Mucosa of rectum (tissue), 2 donors: ENCODE data around the gene SPDYE2B.
"Not testable (repeated sequence)": the region's sequence is repeated elsewhere in the genome, so short reads cannot be mapped to it uniquely, and the experiment has no call there.

Experiments
- H3K27ac ChIP-seq, 2 donors: one replicate each; pipeline ENCODE4 v1.7.0; 2013; ENCODE audit warnings: inconsistent platforms in 2 of 2, low read depth in 2 of 2, low read length in 2 of 2
- H3K27me3 ChIP-seq, 2 donors: one replicate each; pipeline ENCODE4 v1.7.0; 2013; ENCODE audit warnings: low read length in 2 of 2; ENCODE audit not compliant: control insufficient read depth in 2 of 2, insufficient read depth in 2 of 2
- H3K36me3 ChIP-seq, 2 donors: one replicate each; pipeline ENCODE4 v1.7.0; 2013; ENCODE audit warnings: low read length in 2 of 2; ENCODE audit not compliant: control insufficient read depth in 2 of 2, insufficient read depth in 2 of 2
- H3K4me1 ChIP-seq, 2 donors: one replicate each; pipeline ENCODE4 v1.7.0; 2013; ENCODE audit warnings: low read length in 2 of 2, mild to moderate bottlenecking in 1 of 2; ENCODE audit not compliant: control insufficient read depth in 2 of 2, insufficient read depth in 2 of 2
- H3K4me3 ChIP-seq, 2 donors: one replicate each; pipeline ENCODE4 v1.7.0; 2013; ENCODE audit warnings: low read length in 2 of 2
- H3K9ac ChIP-seq, 2 donors: one replicate each; pipeline ENCODE4 v1.7.0; 2013; ENCODE audit warnings: low read length in 2 of 2, low read depth in 1 of 2, mild to moderate bottlenecking in 1 of 2
- H3K9me3 ChIP-seq, 2 donors: one replicate each; pipeline ENCODE4 v1.7.0; 2013; ENCODE audit warnings: low read length in 2 of 2; ENCODE audit not compliant: control insufficient read depth in 2 of 2
- donor health status: healthy.
- donor health status: Normal muscosa, but diverticular disease.

Gene SPDYE2B

DNA sequence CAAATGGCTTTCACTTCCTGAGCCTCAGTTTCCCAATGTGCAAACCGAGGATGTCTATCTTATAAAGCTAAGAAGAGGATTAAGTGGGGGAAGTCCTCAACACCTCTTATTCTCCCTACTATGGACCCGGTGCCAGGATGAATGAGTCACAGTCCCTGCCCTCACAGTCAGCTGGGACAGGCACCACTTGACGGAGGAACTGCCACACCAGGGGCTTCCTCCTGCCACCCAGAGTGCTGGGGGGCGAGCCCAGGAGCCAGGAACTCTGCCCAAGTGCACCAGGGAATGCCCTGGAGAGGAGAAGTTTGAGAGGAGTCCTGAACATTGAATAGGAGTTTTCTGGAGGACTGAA, 35.8 kb upstream of the SPDYE2B start:
- H3K9ac ChIP-seq, H3K4me1 ChIP-seq, H3K27ac ChIP-seq, H3K27me3 ChIP-seq, H3K36me3 ChIP-seq, H3K9me3 ChIP-seq, H3K4me3 ChIP-seq: not testable (repeated sequence)

GRCh38 chr7:102614873-102615272, 35.2 kb upstream of the SPDYE2B start:
- not testable (repeated sequence) for H3K36me3 ChIP-seq, H3K4me3 ChIP-seq, H3K27me3 ChIP-seq, H3K4me1 ChIP-seq, H3K9me3 ChIP-seq, H3K9ac ChIP-seq, H3K27ac ChIP-seq

DNA sequence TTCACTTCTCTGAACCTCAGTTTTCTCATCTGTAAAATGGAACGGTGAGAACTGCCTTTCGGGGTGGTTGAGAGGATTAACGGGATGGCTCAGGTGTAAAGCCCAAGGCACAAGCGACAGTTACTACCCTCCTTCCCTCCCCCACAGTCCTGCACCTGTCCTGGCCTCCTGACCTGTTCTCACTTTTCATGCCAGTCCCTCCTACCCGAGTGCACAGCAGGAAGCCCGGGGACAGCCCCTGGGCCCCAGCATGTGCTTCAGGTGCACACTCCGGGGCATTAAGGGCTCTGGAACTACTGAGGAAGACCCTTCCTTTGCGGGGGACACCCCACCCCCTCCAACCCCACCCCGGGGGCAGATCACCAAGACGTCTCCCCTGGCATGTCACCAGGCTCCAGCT, 34.2 kb upstream of the SPDYE2B start:
- not testable (repeated sequence) for H3K9ac ChIP-seq, H3K27me3 ChIP-seq, H3K4me1 ChIP-seq, H3K36me3 ChIP-seq, H3K27ac ChIP-seq, H3K9me3 ChIP-seq, H3K4me3 ChIP-seq

DNA sequence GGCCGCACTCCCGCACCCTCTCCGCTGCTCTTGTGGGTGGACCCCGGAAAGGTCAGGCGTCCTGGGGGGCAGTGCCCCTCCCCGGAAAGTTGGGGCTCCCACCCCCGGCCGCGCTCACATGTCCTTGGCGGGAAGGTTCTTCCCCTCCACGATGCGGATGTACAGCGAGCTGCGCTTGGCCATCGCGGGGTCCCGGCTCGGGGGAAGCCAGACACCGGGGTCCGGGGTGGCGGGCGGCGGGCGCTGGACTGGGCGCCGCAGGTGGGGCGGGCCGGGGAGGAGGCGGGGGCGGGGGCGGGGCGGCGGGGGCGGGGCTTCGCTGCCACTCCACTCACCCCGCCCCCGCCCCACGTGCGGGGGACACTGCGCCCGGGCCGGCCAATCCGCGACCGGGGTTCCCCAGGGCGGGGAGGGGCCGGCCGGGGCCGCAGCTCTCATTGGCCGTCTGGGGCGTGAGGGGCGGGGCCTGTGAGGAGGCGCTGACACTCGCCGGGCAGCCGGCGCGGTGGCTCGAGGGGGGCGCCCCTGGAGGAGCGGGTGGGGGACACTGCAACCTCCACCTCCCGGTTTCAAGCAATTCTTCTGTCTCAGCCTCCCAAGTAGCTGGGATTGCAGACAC, 33.5 kb upstream of the SPDYE2B start, which contains the start of gene RASA4:
TSS of gene RASA4 (minus strand) at position 250 of the 619 bp plus-strand sequence. CDS start at position 183, 67 bp downstream.
- H3K4me1 ChIP-seq, H3K9me3 ChIP-seq, H3K27me3 ChIP-seq, H3K36me3 ChIP-seq, H3K27ac ChIP-seq, H3K9ac ChIP-seq: not testable (repeated sequence)
- H3K4me3 ChIP-seq, result peak within 1 kb of the TSS in 1 of 2 donors; percentile 48

GRCh38 chr7:102618122-102618521, 32.0 kb upstream of the SPDYE2B start:
- H3K27ac ChIP-seq, H3K36me3 ChIP-seq, H3K9ac ChIP-seq, H3K4me3 ChIP-seq, H3K4me1 ChIP-seq, H3K9me3 ChIP-seq, H3K27me3 ChIP-seq: not testable (repeated sequence)

GRCh38 chr7:102627271-102627904, 22.7 kb upstream of the SPDYE2B start:
- H3K27me3 ChIP-seq, H3K9ac ChIP-seq, H3K9me3 ChIP-seq, H3K27ac ChIP-seq, H3K36me3 ChIP-seq, H3K4me1 ChIP-seq, H3K4me3 ChIP-seq: not testable (repeated sequence)

DNA sequence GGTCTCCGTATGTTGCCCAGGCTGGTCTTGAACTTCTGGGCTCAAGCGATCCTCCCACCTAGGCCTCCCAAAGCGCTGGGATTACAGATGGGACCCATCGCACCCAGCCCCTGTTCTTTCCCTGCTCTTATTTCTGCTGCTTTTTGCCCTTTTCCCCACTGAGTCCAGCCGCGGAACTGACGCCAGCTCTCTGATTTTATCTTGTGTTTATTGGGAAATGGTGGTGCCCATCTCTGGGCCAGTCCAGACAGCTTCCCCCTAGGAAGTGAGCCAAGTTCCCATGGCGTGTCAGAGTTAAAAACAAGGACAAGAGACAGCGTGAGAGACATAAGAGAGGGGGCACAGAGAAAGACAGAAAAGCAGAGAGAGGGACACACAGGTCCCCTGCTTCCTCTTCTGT, 19.5 kb upstream of the SPDYE2B start:
- not testable (repeated sequence) for H3K9ac ChIP-seq, H3K36me3 ChIP-seq, H3K4me1 ChIP-seq, H3K27ac ChIP-seq, H3K27me3 ChIP-seq, H3K9me3 ChIP-seq, H3K4me3 ChIP-seq

DNA sequence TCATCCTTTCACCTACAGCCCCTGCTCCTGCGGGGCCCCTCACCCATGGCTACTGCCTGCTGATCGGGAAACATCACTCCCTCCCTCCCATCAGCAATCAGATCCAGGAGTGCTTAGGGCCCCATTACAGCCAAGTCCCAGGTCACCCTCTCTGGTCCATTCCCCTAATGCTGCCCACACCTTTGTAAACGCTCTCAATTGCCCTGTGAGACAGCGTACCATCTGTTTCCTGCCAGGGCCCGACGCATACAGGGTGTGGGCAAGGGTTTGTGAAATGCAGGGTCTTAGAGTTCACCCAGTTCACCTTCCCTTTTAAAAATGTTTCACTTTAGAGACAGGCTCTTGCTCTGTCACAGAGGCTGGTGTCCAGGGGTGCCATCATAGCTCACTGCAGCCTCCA, 15.8 kb upstream of the SPDYE2B start:
- not testable (repeated sequence) for H3K36me3 ChIP-seq, H3K9me3 ChIP-seq, H3K27ac ChIP-seq, H3K9ac ChIP-seq, H3K4me1 ChIP-seq, H3K4me3 ChIP-seq, H3K27me3 ChIP-seq

DNA sequence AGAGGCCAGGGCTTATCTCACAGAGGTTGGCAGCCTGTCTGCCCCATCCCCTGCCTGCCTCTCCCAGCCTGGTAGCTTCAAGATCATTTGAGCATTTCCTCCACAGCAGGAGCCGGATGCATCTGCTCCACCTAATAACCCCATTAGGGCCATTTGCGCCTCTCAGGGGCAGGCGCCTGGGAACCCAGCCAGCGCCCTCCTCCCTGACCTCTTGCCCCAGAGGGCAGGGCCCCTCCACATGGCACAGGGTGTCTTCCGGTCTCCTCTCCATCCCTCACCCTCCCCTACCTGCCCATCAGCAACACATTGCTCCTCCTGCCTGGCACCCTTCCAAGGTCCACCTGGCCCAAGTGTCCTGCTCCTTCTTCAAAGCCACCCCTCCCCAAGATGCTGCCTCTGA, 14.8 kb upstream of the SPDYE2B start:
- not testable (repeated sequence) for H3K27ac ChIP-seq, H3K4me1 ChIP-seq, H3K27me3 ChIP-seq, H3K4me3 ChIP-seq, H3K9me3 ChIP-seq, H3K9ac ChIP-seq, H3K36me3 ChIP-seq

- not testable (repeated sequence) for H3K36me3 ChIP-seq, H3K4me1 ChIP-seq
These were observed 13.2 kb upstream of the SPDYE2B start for GRCh38 chr7:102636956-102637355.

GRCh38 chr7:102638848-102639247, 11.3 kb upstream of the SPDYE2B start:
- H3K36me3 ChIP-seq, H3K4me3 ChIP-seq, H3K9ac ChIP-seq, H3K27ac ChIP-seq, H3K4me1 ChIP-seq, H3K27me3 ChIP-seq, H3K9me3 ChIP-seq: not testable (repeated sequence)

More at GRCh38 chr7:102636956-102637355, 13.2 kb upstream of the SPDYE2B start:
- not testable (repeated sequence) for H3K4me3 ChIP-seq, H3K9ac ChIP-seq, H3K9me3 ChIP-seq, H3K27ac ChIP-seq, H3K27me3 ChIP-seq
